Activated CD4-positive, alpha-beta T cell treated with anti-CD3 and anti-CD28 coated beads for 48 hours (primary cell): ENCODE measurements around the gene ECE1.

Experiments used
- DNase-seq: peaks from one replicate; pipeline ENCODE4 v3.0.0-alpha.2; 2020

The ECE1 gene

DNA sequence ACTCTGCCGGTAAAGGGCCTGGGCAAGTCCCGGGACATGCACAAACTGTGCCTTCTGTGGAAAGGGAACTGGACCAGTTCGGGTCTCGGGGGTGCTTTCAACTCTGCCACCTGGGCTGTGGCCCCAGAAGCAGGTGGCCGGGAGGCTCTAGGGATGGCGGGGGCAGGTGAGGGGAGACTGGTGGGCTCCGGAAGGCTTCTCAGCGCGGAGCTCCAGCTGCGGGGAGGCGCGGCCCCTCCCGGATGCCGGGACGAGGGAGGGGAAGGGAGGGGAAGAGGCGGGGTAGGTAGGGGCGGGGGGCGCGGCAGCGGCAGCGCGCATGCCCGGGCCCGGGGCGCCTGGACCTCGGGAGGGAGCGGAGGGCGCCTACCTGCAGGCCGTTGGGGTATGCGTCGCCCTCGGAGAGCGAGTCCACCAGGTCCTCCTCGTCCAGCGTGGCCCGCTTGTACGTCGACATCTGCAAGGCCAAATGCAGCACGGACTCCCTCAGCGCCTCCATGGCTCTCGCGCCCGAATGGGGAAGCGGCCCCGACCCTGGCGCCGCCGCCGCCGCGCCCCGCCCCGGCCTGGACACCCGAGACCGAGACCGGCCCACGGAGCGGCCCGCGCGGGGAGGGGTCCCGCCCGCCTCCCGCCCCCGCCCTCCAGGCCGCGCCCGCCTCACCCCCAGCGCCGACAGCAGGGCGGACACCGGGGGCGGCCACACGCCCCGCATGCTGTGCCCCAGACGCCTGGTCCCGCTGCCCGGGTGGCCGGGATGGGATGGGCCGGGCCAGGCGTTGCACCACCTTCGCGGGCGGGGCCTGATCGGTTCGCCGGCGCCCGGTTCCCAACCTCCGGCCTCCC, at the start of gene ECE1:
Gene ECE1 (minus strand): TSS at position 764 of the 846 bp plus-strand sequence. CDS start 49 bp downstream, at position 715.
- peak; percentile 49 for DNase-seq

DNA sequence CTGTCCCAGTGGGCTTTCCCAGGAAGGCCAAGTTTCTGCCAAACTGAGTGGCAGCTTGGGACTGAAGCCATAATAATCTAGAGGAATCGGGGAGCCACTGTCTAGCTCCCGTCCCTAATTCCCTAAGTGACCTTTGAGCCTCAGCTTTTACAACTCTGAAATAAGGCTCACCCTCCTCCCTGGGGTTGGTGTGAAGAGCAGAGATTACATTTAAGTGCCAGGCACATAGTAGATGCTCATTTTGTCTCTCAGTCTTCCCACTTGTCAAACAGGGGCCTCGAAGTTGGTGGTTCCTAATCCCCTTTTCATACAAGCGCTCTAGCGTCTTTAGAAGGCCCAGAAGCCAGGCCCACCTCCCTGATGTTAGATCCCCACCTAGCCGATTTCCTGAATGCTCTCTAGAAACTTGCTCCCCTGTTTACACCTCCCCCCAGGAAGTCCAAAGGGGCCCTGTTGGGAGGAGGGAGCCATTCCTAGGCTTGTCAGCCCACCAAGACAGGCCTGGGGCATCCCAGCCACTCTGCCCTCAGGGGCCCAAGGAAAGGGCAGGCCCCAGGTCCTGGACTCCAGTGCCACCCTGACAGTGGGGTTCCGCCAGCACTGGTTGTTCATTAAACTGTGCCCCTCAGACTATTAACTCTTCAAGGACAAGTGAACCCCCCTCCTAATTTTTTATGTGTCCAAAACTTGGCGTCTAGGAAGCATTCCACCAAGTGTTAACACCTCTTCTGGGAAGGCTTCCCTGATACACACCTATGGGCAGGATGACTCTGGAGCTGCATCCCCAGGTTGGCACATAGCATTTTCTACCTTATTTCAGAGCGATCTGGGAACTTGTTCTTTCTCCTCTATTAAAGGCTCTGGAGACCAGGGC, 49.3 kb upstream of the ECE1 start:
- no peak for DNase-seq

DNA sequence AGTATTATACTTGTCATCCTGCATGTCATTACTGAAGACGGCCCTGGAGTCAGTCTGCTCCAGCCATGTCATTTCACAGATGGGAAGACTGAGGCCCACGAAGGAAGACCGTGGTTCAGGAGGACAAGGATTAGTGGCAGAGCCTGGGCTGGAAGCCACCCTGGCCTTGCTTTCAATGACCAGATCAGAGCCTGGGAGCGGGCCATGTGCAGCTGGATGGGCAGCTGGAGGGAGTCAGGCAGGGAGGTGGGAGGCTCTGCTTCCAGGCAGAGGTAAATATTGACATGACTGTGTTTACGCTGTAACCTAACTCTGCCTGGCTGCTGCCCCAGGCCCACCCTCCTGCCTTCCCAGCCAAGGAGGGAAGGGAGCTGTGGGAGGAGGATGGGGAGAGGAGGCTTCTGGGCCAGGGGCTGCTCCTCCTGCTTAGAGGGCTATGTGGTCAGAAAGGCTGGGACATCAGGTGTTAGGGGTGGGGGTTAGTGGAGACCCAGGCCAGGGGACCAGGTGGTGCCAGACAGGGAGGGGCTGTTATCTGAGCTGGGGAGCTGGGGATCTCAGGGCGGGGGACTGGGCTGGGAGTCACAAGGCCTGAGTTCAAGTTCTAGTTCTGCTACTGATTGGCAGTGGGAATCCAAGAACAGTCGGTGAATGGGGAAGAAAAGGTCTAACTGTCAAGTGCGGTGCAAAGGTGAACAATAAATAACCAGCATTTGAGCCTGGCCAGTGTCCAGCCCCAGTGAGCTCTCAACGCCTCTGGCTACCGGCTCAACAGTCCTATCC, 48.5 kb upstream of the ECE1 start:
- DNase-seq, result no peak

DNA sequence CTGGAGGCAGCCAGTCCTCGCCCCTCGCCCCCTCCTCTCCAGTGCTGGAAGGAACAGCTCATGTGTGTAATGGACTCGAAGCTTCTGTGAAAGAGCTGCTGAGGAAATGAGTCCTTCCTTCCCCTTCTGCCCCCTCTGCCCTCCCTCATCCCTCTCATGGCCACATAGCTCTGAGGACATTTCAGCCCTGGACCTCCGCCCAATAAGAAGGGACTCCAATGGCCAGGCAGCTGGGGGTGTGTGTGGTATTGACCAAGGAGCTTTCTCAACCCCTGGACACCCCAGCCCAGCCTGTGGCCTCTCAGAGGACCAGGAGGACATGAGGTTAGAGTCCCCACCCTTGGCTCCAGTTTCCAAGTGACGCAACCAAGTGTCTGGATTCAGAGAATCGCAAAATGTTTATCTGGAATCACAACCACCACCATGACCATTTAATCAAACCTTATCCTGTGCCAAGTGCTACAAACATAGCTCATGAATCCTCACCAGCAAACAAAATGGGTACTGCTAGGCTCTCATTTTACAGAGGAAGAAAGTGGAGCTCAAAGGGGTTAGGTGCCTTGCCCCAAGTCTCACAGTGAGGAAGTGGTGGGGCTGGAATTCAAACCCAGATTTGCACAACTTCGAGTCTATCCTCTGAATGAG, 47.8 kb upstream of the ECE1 start:
- no peak for DNase-seq

DNA sequence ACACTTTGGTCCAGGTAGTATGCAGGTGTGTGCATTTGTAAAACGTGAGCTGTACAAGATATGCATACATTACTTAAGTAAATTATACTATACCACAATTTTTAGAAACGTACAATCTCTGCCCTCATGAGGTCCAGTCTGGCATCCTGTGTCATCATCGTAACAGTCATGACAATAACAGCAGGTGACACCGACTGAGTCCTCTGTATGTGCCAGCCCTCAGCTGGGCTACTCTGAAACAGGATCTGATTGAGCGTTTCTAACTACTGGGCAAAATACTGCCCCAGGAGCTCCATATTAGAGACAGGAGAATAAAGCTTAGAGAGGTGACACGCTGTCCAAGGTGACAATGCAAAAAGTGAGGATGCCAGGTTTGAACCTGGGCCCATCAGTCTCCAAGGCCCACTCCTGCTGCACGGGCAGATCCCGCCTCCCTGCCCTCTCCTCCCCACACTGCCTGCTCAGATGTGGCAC, 47.2 kb upstream of the ECE1 start:
- no peak for DNase-seq

DNA sequence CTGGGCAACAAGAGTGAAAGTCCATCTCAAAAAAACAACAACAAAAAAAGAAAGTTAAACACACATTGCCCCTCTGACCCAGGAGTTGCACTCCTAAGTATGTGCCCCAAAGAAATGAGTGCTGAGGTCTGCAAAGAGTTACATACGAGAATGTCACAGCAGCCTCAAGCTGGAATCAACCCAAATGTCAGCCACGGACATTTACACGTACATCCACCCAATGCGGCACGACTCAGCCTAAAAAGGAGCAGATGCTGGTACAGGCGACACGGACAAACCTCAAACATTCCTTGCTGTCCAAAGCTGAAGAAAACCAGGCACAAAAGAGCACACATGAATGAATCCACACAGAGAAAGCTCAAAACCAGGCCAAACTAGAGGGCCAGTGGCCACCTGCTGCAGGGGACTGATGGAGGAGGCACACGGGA, 46.8 kb upstream of the ECE1 start:
- DNase-seq, result no peak

DNA sequence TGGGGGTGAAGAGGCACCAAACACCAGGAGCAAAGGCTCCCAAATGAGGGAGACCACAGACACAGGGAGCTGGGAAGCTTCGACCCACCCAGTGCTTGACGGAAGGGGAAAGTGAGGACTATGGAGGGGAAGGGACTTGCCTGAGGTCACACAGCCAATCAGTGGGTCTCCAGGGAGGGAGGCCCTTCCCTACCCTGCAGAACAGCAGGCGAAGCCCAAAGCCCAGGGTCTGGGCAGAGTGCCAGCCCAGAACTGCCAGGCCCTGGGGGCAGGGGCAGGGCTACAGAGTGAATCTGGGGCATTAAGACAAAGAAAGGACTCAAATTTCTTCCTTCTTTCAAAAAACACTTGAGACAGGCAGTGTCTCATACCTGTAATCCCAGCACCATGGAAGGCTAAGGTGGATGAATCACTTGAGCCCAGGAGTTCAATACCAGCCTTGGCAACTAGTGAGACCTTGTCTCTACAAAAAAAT, 45.5 kb upstream of the ECE1 start:
- no peak for DNase-seq

DNA sequence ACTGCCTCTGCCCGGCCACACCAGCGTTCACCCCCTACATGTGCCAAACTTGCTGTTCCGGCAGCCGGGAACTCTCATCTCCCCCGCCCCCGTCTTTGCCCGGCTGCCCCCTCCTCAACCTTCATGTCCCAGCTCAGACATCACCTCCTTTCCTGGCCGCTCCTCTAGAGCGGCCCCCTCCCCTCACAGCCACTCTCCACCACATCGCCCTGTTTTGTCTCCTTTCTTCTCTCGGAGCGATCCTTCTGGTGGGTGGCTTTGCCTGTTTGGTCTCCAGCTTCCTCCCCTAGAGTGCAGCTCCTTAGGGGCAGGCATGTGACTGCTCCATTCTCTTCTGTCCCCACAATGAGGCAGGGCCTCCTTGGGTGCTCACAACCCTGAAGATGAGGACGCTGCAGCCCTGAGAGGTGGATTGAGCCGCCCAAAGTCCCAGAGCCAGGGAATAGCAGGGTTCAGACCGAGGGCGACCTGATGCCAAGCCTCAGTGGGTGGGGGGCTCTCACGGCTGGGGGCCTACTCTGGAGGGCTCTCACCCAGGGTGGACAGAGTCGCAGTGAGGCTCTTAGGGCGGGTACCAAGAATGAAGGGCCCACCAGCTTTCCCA, 44.9 kb upstream of the ECE1 start:
- no peak for DNase-seq

DNA sequence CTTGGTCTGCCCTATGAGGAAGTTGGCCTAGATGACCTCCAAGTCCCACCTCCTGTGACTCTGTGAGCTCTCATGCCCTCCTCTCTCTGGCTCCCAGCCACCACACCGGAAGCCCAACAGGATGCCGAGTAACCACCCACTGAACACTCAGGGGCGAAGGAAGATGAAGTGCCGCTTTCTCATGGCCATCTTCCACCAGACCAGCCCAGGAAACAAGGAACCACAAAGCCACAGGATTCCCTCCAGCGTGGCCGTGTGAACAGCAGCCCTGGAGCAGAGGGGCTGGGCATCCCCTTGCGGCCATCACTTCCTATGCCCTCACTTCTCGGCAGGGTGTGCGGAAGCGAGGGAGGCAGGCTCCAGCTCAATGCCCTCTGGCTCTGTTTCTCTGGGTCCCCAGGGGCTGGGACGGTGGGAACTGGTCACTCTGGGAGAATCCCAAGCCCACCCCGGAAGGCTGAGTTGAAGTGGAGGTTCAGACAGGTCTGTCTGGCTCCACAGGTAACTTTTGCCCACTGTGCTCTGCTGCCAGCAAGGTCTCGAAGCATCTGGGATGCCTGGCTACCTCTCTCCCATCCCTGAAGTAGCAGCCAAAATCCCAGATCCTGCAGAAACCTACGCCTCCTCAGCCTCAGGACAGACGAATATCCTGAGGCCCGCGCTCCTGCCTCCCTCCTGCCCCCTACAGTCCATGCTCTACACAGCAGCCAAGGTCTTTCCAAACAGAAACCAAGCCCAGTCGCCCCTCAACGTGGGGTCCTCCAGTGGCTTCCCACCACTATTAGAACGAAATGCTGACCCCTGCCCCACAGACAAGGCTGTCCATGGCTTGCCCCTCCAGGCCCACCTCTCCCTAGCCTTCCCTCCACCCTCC, 44.2 kb upstream of the ECE1 start:
- DNase-seq, result peak; percentile 82

DNA sequence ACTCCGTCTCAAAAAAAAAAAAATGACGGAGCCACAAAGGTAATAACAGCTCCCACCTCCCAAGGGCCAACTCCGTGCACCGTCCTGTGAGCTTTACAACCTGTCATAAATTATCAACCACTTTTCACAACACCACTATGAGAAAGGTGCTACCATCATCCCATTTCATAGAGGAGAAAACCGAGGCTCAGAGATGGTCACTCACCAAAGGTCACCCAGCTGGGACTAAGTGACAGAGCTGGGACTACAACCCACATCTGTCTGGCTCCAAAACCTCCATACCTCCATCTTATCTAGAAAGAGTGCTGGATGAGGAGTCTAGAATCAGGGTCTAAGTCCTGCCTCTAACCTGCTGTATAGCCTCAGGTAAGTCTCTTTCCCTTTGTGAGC, 43.6 kb upstream of the ECE1 start:
- no peak for DNase-seq

DNA sequence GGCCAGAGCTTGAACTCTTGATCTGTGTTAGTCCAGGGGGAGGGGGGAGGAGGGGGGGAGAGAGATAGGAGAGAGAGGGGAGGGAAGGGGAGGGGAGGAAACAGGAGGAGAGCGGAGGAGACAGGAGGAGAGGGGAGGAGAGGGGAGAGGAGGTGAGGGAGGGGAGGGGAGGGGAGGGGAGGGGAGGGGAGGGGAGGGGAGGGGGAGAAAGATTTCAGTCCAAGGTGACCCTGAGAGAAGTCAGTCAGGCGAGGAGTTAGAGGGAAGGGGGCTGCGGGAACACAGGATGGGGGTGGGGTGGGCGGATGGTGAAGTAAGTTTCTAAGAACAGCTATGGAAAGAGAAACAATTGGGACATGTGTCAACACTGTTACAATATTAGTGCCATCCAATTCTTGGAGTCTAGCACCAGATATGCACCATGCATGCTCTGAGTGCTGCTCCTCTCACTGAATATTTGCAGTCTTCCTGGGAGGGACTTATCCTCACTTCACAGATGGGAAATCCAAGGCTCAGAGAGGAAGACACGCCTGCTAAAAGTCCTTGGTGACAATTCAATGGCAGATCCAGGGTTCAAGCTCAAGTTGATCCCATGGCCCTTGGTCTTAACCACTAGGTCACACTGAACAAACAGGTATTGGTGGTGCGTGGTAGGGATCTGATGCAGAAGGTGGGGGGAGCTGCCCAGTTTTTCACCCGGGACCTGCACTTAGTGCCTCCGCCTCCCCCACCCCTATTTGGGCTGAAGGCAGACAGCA, 42.5 kb upstream of the ECE1 start:
- DNase-seq, result no peak

DNA sequence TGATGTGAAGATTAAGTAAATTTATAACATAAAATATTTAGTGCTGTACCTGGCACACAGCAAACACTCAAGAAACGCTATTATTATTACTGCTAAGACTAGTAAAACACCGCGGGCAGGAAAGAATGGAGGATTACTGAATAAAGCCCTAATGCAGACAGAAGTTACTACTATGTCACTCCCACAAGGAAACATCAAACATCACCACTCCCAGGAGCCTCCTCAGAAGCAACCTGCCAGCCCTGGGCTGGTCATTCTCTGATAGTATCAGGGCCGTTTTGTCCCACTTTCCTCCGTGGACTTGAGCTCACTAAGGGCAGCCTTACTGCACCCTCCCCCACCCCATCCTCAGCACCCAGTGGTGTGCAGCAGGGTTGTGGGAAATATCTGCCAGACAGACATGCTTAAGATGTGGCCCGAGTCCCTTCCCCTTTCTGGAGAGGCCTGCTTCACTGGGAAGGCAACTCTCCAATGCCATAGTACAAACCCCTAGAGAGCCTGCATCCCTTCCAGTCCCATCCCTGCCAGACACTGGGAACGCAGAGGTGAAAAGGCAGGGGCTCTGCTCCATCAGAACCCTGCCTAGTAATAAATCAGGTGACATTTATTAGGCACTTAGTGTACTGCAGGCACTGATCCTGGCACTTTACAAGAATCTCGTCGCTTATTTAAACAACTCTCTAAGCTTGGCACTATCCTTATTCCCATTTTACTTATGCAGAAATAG, 41.7 kb upstream of the ECE1 start:
- no peak for DNase-seq

DNA sequence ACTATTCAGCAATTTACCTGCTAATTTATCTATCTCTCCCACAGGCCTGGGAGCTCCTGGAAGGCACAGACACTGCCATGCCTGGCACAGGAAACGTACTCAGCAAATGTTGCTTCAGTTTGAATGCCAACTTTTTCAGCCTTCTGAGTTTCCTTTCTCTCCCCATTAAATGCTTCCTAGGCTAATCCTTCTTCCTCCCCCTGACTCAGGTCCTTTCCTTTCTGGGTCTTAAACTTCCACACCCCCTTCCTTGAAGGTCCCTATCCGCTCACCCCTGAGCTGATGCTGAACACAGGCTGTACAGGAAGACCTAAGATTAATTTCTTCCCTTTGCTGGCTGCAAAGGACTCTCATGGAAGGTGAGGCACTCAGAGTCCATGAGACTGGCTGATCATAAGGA, 40.3 kb upstream of the ECE1 start:
- no peak for DNase-seq

DNA sequence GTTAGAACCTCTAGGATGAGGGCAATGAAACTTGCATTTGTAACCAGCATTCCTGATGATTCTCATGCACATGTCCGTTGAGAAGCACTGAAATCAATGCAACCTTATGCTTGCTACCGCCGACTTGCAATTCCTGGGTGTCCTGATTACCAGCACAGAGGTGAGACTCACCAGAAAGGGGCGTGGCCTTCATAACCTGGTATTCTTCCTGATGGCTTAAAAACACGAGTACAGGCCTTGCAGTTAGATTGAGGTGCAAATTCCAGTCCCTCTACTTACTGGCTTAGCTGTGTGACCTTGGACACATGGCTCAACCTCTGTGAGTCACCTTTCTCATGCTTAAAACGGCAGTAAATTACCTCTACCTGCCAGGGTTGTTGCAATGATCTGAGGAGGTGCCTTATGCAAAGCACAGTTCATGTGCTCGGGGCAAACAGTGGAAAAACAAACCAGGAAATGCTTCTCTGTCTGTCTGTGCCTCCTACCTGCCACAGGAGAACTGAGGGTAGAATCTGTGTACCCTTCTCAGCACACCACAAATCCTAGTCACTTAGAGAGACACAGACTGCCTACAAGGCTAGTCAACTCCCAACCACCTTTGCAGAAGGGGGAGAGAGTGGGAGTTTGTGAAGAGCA, 39.1 kb upstream of the ECE1 start:
- no peak for DNase-seq

DNA sequence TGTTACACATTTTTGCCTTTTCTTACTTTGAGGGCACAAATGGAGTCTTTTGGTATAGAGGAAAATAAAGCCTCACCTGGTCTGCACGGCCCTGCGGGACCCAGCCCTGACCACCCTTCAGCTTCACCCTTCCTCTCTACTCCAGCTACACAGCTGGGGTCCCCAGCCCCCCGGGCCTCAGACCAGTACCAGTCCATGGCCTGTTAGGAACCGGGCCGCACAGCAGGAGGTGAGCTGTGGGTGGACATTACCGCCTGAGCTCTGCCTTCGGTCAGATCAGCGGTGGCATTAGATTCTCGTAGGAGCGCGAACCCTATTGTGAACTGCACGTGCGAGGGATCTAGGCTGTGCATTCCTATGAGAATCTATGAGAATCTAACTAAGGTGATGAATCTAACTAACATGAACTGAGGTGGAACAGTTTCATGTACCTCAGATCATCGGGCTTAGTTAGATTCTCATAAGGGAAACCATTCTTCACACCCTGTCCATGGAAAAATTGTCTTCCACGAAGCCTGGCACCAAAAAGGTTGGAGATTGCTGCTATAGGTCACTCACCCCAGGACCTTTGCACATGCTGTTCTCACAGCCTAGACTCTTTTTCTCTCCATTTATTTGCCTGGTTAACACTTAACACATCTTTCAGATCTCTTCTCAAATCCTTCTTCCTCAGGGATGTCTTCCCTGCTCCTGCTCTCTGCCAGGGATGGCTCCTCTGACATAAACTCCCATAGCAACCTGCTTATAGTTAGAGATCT, 37.5 kb upstream of the ECE1 start:
- no peak for DNase-seq

DNA sequence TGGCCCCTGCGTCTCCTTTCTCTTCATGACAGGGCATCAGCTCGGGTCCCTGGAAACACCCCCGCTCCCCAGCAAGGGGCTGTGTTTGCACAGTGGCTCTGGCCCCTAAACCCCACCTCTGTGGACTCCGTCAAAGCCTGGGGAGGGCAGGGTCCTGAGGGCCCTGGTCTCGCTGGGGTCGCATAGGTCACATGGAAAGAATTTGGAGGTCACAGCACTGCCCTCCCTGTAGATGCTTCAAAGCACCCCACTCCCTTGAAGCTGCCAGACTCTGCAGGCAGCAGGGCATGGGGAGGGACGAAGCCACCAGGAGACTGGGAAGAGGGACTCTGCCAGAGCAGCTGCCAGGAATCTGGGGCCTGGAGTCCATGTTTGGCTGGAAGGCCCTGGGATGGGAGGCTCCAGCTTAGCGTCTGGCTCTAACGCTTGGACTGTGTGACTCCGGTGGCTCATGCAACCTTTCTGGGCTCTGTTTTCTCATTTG, 36.6 kb upstream of the ECE1 start:
- DNase-seq, result no peak

DNA sequence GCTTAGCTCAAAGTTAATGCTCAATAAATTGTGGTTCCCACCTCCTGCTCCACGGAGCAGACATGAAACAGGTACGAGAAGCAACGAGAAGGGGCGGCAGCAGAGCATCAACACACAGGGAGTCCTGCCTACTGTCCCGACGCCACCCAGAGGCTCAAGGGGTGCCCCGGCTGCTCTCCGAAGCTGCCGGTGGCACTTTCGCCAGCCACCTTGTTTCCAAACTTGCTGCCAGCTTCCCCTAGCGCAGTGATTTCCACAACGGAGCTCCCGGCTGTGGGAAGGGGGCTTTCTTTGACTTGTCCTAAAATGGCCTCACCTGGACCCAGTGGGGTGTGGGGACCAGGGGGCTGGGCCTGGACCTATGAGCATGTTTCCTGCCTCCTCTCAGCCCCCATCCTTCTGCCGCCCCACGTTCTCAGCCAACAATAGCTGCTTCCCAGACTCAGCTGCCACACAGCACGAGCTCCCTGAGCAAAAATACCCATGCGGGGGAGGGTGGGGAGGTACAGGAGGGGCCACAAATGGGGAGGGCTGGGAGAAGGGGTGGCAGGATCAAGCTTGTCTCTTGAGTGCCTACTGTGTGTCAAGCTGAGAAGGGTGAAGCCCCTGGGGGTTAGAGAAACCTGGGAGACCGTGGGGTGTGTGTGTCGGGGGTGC, 35.6 kb upstream of the ECE1 start:
- DNase-seq, result no peak
